Kidney epithelial cell (primary cell): ENCODE results near the gene GARNL3. TPM values are rescaled to one million over a fixed set of nuclear protein-coding genes. Genes with fewer than 3 reads are reported as not detected.
A peak's percentile ranks its signal among the peaks of the same experiment; 100 is the strongest.

Experiments used
- DNase-seq: peaks from one replicate; pipeline ENCODE4 v3.0.0-alpha.2; 2010; ENCODE audit warnings: low read depth
- H3K27me3 ChIP-seq: 2 replicates; pipeline ENCODE4 v1.6.0; 2011; ENCODE audit warnings: low read length; ENCODE audit not compliant: control insufficient read depth, insufficient read depth
- H3K36me3 ChIP-seq: 2 replicates; pipeline ENCODE4 v1.5.1; 2011; ENCODE audit warnings: low read length; ENCODE audit not compliant: control insufficient read depth, insufficient read depth
- H3K4me3 ChIP-seq: 2 replicates; pipeline ENCODE4 v1.5.1; 2011; ENCODE audit warnings: low read depth, mild to moderate bottlenecking, control low read depth, low read length
- total RNA-seq: library from RNA; depleted of rRNA; stranded (reverse); fragments of >200 nt; gene quantifications from 2 replicates; pipeline ENCODE4 v1.2.3, GENCODE V29; 2015
- TF ChIP-seq, protein P1 (sequence below): IDR thresholded peaks from 2 replicates; pipeline ENCODE4 v1.5.1; 2011; ENCODE audit warnings: mild to moderate bottlenecking, moderate library complexity, low read length, control low read depth, inconsistent platforms; ENCODE audit not compliant: insufficient read depth, poor library complexity, severe bottlenecking

The GARNL3 gene
- total RNA-seq, 1 donor from 2014 or later, result 5.3 TPM

DNA sequence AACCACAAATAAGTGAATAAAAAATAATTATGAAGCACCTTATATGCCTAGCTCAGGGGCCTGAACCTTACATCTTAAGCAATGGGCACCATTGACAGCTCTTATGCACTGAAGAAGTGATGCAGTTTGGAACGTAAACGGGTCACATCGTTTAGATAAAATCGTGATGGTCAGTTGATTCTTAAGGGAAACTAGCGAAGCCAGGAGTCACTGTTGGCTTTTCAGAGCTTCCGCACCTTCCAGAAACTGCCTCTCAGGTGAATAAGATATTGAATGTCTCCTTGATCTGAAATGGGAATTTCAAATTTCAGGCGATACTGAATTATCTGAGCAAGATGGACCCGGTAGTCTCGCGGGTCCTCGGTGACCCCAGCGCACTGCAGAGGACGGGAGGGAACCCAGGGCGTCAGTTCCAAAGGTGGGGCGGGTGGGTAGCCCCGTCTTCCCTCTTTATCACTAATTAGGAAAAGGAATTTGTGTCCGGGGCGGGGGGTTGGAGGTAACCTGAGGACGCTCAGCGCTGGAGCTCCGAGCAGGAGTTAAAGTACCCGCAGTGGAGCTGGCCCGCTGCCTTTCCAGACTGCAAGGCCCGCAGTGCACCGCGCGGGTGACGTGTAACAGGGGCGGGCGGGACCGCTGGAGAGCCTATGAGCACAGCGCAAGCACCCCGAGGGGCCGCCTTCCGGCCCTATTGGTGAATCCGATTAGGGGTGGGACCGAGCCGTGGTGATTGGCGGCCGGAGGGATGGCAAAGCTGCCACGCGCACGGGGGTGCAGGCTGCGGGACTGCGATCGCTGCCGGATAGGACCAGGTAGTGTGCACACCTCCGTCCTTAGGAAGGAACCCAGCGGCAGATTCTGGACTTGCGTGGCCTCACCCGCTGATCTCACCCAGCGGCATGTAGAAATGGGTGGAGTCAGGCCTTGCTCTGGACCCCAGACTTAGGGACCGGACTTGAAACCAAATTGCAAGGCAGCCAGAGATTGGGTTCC, 19.7 kb upstream of the GARNL3 start:
- peak overlapping the region; percentile 55 for H3K4me3 ChIP-seq
- no peaks in the 10 kb centered on the region for H3K36me3 ChIP-seq
- TF ChIP-seq, protein P1, sequence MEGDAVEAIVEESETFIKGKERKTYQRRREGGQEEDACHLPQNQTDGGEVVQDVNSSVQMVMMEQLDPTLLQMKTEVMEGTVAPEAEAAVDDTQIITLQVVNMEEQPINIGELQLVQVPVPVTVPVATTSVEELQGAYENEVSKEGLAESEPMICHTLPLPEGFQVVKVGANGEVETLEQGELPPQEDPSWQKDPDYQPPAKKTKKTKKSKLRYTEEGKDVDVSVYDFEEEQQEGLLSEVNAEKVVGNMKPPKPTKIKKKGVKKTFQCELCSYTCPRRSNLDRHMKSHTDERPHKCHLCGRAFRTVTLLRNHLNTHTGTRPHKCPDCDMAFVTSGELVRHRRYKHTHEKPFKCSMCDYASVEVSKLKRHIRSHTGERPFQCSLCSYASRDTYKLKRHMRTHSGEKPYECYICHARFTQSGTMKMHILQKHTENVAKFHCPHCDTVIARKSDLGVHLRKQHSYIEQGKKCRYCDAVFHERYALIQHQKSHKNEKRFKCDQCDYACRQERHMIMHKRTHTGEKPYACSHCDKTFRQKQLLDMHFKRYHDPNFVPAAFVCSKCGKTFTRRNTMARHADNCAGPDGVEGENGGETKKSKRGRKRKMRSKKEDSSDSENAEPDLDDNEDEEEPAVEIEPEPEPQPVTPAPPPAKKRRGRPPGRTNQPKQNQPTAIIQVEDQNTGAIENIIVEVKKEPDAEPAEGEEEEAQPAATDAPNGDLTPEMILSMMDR, result no peak
- no peaks in the 10 kb centered on the region for H3K27me3 ChIP-seq
- DNase-seq, result peak; percentile 82

DNA sequence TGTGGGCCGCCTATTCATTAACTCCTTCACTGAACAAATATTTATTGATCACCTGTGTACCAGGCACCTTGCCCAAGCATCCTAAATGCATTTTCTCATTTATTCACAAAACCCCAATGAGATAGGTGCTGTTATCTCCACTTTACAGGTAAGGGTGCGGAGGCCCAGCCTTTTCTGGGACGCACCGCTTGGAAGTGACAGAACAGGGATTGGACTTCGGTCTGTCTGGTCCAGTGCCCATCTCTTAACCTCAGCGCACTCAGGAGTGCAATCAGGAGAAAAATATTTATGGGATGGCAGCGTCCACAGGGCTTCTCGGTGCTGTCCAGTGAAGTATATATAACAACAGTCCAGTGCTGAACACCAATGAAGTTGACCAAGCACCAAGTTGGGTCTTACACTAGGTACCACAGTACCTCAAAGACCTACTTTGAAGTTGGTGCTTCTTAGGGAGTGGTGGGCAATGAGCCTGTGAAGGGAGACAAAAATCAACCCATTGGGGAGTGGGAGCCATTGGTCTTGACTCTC, 18.9 kb upstream of the GARNL3 start:
- peak overlapping the region; percentile 55 for H3K4me3 ChIP-seq
- H3K36me3 ChIP-seq, result no peaks in the 10 kb centered on the region
- no peak for DNase-seq
- TF ChIP-seq, protein P1, result no peak
- no peaks in the 10 kb centered on the region for H3K27me3 ChIP-seq

DNA sequence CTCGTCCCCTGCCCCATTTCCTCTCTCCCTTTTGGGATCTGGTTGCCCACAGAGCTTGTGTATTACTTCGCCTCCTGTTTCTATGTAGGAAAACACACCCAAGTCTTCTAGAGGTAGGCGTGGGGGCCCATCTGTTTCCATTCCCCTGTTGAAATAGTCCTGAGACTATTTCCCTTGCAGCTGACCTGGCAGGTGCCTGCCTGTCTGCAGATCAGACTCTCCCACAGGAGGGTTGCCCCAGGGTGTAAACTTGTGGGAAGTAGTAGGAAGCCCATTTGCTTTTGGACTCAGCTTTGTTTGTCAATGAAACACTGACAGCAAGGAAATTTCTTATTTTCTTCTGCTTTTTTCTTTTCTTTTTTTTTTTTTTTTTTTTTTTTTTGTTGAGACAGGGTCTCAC, 16.3 kb upstream of the GARNL3 start:
- TF ChIP-seq, protein P1, result no peak
- no peak for DNase-seq
- no peaks in the 10 kb centered on the region for H3K36me3 ChIP-seq

DNA sequence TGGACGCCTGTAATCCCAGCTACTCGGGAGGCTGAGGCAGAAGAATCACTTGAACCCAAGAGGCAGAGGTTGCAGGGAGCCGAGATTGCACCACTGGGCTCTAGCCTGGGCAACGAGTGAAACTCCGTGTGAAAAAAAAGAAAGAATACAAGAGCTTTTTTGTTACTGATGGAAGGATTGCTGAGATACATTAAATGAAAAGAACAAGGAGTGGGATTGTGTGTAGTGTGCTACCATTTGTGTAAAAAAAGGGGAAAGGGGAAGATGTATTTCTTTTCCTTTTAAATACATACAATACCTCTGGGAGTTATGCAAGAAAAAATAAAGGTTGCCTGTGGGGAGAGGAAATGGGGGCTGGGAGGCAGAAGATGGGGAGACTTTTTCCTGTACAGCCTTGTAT, 14.7 kb upstream of the GARNL3 start:
- TF ChIP-seq, protein P1, result no peak
- DNase-seq, result no peak
- Histone ChIP-seq H3K36me3 (no peaks in the 10 kb centered on the region), H3K4me3 (no peak overlapping the region), H3K27me3 (no peaks in the 10 kb centered on the region)

More for the DNA sequence above, 16.3 kb upstream of the GARNL3 start:
- H3K27me3 ChIP-seq, result no peaks in the 10 kb centered on the region
- H3K4me3 ChIP-seq, result no peak overlapping the region

DNA sequence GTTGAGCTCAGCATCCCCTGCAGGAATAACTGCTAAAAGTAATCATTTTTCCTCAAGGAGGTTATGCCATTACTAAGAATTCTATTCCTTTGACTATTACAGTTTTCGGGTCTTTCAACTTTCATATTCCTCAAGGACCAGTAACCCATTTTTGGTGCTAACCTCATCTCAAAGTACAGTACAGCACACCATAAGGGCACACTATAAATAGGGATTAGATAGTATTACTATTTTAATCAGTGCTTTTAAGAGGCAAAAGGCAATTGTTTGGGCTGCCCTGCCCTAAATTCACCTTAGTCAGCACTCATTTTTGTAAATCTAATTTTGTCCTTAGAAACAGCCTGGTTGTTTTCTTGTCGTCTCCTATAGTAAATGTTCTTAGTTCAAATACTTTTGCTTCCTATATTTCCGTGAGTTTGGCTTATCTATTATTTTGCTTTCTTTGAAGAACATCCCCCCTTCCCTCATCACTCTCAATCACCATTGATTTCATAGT, 13.6 kb upstream of the GARNL3 start:
- DNase-seq, result no peak
- H3K4me3 ChIP-seq, result no peak overlapping the region
- no peaks in the 10 kb centered on the region for H3K27me3 ChIP-seq
- no peaks in the 10 kb centered on the region for H3K36me3 ChIP-seq
- TF ChIP-seq, protein P1, result no peak
